ENCODE data around the gene RAPH1.

- TF ChIP-seq CTCF (IDR thresholded peaks at IDR 0.05) (no peak), POLR2A (IDR thresholded peaks at IDR 0.05) (no peak)
Measured at GRCh38 chr2:203376173-203376572, 158.9 kb downstream of the RAPH1 start.
